Gastroesophageal sphincter (tissue), 3 donors: ENCODE measurements around the gene PAX5.

Source experiments
- EP300 ChIP-seq: sonication (generic); formaldehyde crosslinking; IDR thresholded peaks from one replicate; pipeline ENCODE4 v1.6.1; 2017; ENCODE audit warnings: antibody characterized with exemption, mild to moderate bottlenecking
- POLR2A ChIP-seq, 2 donors: fragments of 450-650 bp; IDR thresholded peaks; one replicate each; pipeline ENCODE4 v1.6.1; 2017; ENCODE audit warnings: antibody characterized with exemption in 2 of 2, mild to moderate bottlenecking in 2 of 2, moderate library complexity in 1 of 2
- TF ChIP-seq, protein P1 (sequence below), 4 experiments: fragments of 200-600 bp in 2 of 4; fragments of 450-650 bp in 2 of 4; sonication (generic) in 1 of 4; IDR thresholded peaks; one replicate each; pipeline ENCODE4 v1.5.1; 2017 to 2019; ENCODE audit warnings: antibody characterized with exemption in 4 of 4, mild to moderate bottlenecking in 2 of 4, moderate library complexity in 2 of 4

DNA sequence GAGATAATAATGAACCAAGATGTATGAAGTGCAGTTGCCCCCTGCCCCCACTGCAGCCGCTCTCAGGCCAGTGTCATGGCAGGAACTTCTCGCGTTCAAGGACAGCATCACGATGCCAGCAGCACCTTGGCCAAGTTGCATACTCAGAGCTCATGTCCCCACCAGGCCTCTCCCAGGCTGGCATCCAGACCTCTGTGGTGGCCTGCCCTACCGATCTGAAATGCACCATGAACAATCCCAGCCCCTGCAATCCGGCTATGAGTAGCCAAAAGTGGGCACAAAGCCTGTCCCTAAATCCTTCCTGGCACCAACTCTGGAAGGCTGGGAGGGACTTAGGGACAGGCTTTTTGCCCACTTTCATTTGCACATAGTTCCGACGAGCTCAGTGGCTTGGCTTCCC, 140.9 kb downstream of the PAX5 start:
- TF ChIP-seq, protein P1, sequence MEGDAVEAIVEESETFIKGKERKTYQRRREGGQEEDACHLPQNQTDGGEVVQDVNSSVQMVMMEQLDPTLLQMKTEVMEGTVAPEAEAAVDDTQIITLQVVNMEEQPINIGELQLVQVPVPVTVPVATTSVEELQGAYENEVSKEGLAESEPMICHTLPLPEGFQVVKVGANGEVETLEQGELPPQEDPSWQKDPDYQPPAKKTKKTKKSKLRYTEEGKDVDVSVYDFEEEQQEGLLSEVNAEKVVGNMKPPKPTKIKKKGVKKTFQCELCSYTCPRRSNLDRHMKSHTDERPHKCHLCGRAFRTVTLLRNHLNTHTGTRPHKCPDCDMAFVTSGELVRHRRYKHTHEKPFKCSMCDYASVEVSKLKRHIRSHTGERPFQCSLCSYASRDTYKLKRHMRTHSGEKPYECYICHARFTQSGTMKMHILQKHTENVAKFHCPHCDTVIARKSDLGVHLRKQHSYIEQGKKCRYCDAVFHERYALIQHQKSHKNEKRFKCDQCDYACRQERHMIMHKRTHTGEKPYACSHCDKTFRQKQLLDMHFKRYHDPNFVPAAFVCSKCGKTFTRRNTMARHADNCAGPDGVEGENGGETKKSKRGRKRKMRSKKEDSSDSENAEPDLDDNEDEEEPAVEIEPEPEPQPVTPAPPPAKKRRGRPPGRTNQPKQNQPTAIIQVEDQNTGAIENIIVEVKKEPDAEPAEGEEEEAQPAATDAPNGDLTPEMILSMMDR (IDR thresholded peaks at IDR 0.05) = no peak
- no peak for TF ChIP-seq EP300
- TF ChIP-seq POLR2A (IDR thresholded peaks at IDR 0.05) = no peak
